Measurements from ENCODE around the gene ADIPOQ. TPM values are rescaled to one million over a fixed set of nuclear protein-coding genes. Genes with fewer than 3 reads are reported as not detected.
"Not testable (repeated sequence)": the region's sequence is repeated elsewhere in the genome, so short reads cannot be mapped to it uniquely, and the experiment has no call there.

The ADIPOQ gene
- 10 to 100 TPM; 10.7 to 21.6 (median 19.7) TPM for total RNA-seq

DNA sequence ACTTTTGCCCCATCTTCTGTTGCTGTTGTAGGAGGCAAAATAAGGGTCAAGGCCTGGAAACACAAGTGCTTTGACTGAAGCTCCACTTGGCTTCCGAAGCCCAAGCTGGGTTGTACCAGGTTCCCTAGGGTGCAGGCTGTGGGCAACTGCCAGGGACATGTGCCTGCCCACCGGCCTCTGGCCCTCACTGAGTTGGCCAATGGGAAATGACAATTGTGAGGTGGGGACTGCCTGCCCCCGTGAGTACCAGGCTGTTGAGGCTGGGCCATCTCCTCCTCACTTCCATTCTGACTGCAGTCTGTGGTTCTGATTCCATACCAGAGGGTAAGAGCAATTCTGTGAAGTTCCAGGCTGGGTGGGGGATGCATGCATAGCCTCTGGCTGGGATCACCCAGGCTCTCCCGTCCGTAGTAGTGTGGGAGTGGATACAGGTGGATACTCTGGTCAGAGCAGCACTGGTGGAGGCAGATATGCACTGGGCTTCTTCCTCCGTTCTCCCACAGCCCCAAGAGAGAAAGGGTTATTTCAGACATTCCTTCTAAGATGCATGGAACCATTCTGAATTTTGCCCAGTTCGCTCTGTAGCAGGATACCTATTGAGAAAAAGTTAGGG is at the start of gene ADIPOQ:
Gene ADIPOQ, plus strand, starts transcription at position 285 of the 613 bp plus-strand sequence. CDS start 10,349 bp downstream, outside the sequence.
- DNase-seq (ENCODE audit: low spot score in 2 of 2) = no peak
- no peak within 1 kb of the TSS for H3K4me3 ChIP-seq
- no peaks in the 10 kb centered on the region for H3K4me1 ChIP-seq
- peaks cover 20% of the 10 kb centered on the region for H3K27me3 ChIP-seq
- no peak for TF ChIP-seq POLR2AphosphoS5 (IDR thresholded peaks at IDR 0.05)
- TF ChIP-seq POLR2A (IDR thresholded peaks at IDR 0.05) = no peak
- no peak for TF ChIP-seq EP300 (IDR thresholded peaks at IDR 0.05)
- TF ChIP-seq, protein P1, sequence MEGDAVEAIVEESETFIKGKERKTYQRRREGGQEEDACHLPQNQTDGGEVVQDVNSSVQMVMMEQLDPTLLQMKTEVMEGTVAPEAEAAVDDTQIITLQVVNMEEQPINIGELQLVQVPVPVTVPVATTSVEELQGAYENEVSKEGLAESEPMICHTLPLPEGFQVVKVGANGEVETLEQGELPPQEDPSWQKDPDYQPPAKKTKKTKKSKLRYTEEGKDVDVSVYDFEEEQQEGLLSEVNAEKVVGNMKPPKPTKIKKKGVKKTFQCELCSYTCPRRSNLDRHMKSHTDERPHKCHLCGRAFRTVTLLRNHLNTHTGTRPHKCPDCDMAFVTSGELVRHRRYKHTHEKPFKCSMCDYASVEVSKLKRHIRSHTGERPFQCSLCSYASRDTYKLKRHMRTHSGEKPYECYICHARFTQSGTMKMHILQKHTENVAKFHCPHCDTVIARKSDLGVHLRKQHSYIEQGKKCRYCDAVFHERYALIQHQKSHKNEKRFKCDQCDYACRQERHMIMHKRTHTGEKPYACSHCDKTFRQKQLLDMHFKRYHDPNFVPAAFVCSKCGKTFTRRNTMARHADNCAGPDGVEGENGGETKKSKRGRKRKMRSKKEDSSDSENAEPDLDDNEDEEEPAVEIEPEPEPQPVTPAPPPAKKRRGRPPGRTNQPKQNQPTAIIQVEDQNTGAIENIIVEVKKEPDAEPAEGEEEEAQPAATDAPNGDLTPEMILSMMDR (IDR thresholded peaks at IDR 0.05) = no peak
- no peaks in the 10 kb centered on the region for H3K36me3 ChIP-seq
- no peak within 1 kb of the TSS for H3K27ac ChIP-seq
- 85% methylated on average over 7 of the region's 7 CpGs for WGBS
- H3K9me3 ChIP-seq = no peaks in the 10 kb centered on the region

DNA sequence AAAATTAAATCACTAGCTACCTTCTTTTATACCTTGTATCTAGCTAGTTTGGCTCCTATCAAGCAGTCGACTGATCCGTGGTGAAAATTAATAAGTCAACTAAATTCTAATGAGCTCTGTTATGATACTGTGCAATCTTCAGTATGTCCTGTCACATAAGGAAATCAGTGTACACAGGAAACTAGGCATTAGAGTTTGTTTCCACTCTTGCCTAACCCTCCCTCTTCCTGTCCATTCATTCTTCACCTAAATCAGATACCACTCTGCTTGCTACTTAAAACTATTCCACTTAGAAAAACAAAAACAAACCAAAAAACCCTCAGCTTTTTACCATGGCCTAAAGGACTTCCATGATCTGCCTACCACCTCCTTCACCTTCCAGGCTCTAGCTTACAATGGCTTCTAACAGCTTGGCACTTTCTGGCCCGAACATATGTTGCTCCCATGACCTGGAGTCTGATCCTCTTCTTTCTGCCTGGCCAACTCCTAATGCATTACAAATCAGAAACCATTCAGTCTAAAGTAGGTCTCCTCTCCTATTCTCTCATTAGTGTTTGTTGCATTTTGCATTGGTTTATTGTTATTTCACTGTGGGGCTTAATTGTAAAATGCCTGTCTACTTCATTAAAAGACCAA is 44.2 kb upstream of the ADIPOQ start:
- Histone ChIP-seq H3K27ac (no peak overlapping the region), H3K4me1 (no peaks in the 10 kb centered on the region), H3K4me3 (no peak overlapping the region), H3K36me3 (peaks cover 30% of the 10 kb centered on the region), H3K27me3 (no peaks in the 10 kb centered on the region), H3K9me3 (no peaks in the 10 kb centered on the region)
- DNase-seq (ENCODE audit: low spot score in 2 of 2) = no peak
- WGBS = 82% methylated on average over 3 of the region's 3 CpGs
- TF ChIP-seq, protein P1 (IDR thresholded peaks at IDR 0.05) = no peak
- TF ChIP-seq POLR2A (IDR thresholded peaks at IDR 0.05) (no peak), EP300 (IDR thresholded peaks at IDR 0.05) (no peak), POLR2AphosphoS5 (IDR thresholded peaks at IDR 0.05) (no peak)

DNA sequence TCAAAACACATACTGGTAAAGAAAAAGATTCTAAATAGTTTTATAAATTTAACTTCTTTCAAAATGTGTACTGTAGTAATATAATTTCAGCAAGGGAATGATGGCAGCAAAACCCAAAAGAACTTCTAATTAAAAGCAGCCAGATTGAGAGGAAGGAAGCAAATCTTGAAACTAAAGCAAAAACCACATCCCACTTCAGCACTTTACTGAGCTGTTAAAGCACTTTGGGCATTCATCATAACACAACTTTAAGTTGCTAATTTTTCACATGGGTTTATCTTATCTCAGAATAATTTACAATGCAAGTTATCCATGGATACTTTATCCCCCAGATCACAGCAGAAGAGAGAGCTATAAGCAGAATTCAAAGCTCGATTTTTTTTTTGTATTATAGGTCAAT is 42.2 kb upstream of the ADIPOQ start:
- no peak overlapping the region for H3K4me3 ChIP-seq
- no peak for TF ChIP-seq EP300 (IDR thresholded peaks at IDR 0.05)
- TF ChIP-seq POLR2A (IDR thresholded peaks at IDR 0.05) = no peak
- TF ChIP-seq, protein P1 (IDR thresholded peaks at IDR 0.05) = no peak
- no peak for TF ChIP-seq POLR2AphosphoS5 (IDR thresholded peaks at IDR 0.05)
- no peak overlapping the region for H3K27ac ChIP-seq
- DNase-seq (ENCODE audit: low spot score in 2 of 2) = no peak
- peaks cover 6% of the 10 kb centered on the region for H3K4me1 ChIP-seq
- 98% methylated on average over 1 of the region's 1 CpG for WGBS
- H3K36me3 ChIP-seq = peaks cover 35% of the 10 kb centered on the region
- no peaks in the 10 kb centered on the region for H3K27me3 ChIP-seq
- no peaks in the 10 kb centered on the region for H3K9me3 ChIP-seq

DNA sequence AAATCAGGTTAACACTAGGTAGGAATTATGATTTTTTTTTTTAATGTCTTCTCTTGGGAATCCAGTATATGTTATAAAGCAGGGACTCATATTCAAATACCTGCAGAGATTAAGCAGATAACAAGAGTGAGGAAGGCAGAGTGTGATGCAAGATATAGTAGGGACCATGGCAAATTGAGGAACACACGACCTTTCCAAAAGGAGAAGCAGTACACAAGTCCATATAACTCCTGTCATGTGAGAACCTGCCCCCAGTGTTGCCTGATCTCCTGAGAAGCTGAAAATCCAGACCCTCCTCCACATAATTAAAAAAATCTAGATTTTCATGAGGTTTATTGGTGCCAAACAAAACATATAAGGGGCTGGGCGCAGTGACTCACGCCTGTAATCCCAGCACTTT is 39.8 kb upstream of the ADIPOQ start:
- DNase-seq (ENCODE audit: low spot score in 2 of 2) = no peak
- peaks cover 19% of the 10 kb centered on the region for H3K4me1 ChIP-seq
- no peak overlapping the region for H3K4me3 ChIP-seq
- no peaks in the 10 kb centered on the region for H3K9me3 ChIP-seq
- H3K27ac ChIP-seq = no peak overlapping the region
- 93% methylated on average over 3 of the region's 3 CpGs for WGBS
- no peak for TF ChIP-seq POLR2A (IDR thresholded peaks at IDR 0.05)
- TF ChIP-seq, protein P1 (IDR thresholded peaks at IDR 0.05) = no peak
- TF ChIP-seq EP300 (IDR thresholded peaks at IDR 0.05) = no peak
- no peak for TF ChIP-seq POLR2AphosphoS5 (IDR thresholded peaks at IDR 0.05)
- H3K27me3 ChIP-seq = no peaks in the 10 kb centered on the region
- peaks cover 26% of the 10 kb centered on the region for H3K36me3 ChIP-seq

DNA sequence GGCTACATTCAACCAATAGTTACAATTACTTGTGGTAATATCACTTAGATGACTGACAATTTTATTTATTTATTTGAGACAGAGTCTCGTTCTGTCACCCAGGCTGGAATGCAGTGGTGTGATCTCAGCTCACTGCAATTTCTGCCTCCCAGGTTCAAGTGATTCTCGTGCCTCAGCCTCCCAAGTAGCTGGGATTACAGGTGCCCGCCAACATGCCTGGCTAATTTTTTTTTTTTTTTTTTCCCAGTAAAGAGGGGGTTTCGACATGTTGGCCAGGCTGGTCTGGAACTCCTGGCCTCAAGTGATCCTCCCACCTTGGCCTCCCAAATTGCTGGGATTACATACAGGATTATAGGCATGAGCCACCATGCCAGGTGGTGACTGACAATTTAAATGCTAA is 39.1 kb upstream of the ADIPOQ start:
- H3K27ac ChIP-seq; H3K27me3 ChIP-seq; H3K9me3 ChIP-seq; H3K4me3 ChIP-seq; DNase-seq (ENCODE audit: low spot score in 2 of 2): not testable (repeated sequence)
- peaks cover 22% of the 10 kb centered on the region for H3K36me3 ChIP-seq
- WGBS = 87% methylated on average over 4 of the region's 4 CpGs
- peaks cover 19% of the 10 kb centered on the region for H3K4me1 ChIP-seq
